Mucosa of rectum (tissue), 2 donors: ENCODE measurements around the gene IFNAR1.
A peak's percentile ranks its signal among the peaks of the same experiment; 100 is the strongest.

ENCODE experiments used
- H3K27ac ChIP-seq, 2 donors: one replicate each; pipeline ENCODE4 v1.7.0; 2013; ENCODE audit warnings: inconsistent platforms in 2 of 2, low read depth in 2 of 2, low read length in 2 of 2
- H3K27me3 ChIP-seq, 2 donors: one replicate each; pipeline ENCODE4 v1.7.0; 2013; ENCODE audit warnings: low read length in 2 of 2; ENCODE audit not compliant: control insufficient read depth in 2 of 2, insufficient read depth in 2 of 2
- H3K36me3 ChIP-seq, 2 donors: one replicate each; pipeline ENCODE4 v1.7.0; 2013; ENCODE audit warnings: low read length in 2 of 2; ENCODE audit not compliant: control insufficient read depth in 2 of 2, insufficient read depth in 2 of 2
- H3K4me1 ChIP-seq, 2 donors: one replicate each; pipeline ENCODE4 v1.7.0; 2013; ENCODE audit warnings: low read length in 2 of 2, mild to moderate bottlenecking in 1 of 2; ENCODE audit not compliant: control insufficient read depth in 2 of 2, insufficient read depth in 2 of 2
- H3K4me3 ChIP-seq, 2 donors: one replicate each; pipeline ENCODE4 v1.7.0; 2013; ENCODE audit warnings: low read length in 2 of 2
- H3K9ac ChIP-seq, 2 donors: one replicate each; pipeline ENCODE4 v1.7.0; 2013; ENCODE audit warnings: low read length in 2 of 2, low read depth in 1 of 2, mild to moderate bottlenecking in 1 of 2
- H3K9me3 ChIP-seq, 2 donors: one replicate each; pipeline ENCODE4 v1.7.0; 2013; ENCODE audit warnings: low read length in 2 of 2; ENCODE audit not compliant: control insufficient read depth in 2 of 2
- donor health status: healthy.
- donor health status: Normal muscosa, but diverticular disease.

IFNAR1 gene

GRCh38 chr21:33305344-33305671 is 19.5 kb upstream of the IFNAR1 start:
- H3K36me3 ChIP-seq: no peaks in the 10 kb centered on the region
- no peak overlapping the region for H3K9ac ChIP-seq
- H3K9me3 ChIP-seq: no peaks in the 10 kb centered on the region
- no peak overlapping the region for H3K4me3 ChIP-seq
- no peaks in the 10 kb centered on the region for H3K27me3 ChIP-seq
- H3K4me1 ChIP-seq: peaks cover 15 to 17% of the 10 kb centered on the region in 2 donors
- no peak overlapping the region for H3K27ac ChIP-seq

GRCh38 chr21:33305938-33306337 is 18.8 kb upstream of the IFNAR1 start:
- Histone ChIP-seq H3K4me3 (no peak overlapping the region), H3K9ac (no peak overlapping the region), H3K36me3 (no peaks in the 10 kb centered on the region), H3K9me3 (no peaks in the 10 kb centered on the region), H3K27me3 (no peaks in the 10 kb centered on the region), H3K27ac (no peak overlapping the region), H3K4me1 (peaks cover 8 to 11% of the 10 kb centered on the region in 2 donors)

GRCh38 chr21:33308586-33309490 is 15.9 kb upstream of the IFNAR1 start:
- Histone ChIP-seq H3K4me1 (no peaks in the 10 kb centered on the region), H3K27ac (peak overlapping the region in 1 of 2 donors; percentile 13)

GRCh38 chr21:33309778-33310177 is 15.0 kb upstream of the IFNAR1 start:
- Histone ChIP-seq H3K9ac (no peak overlapping the region), H3K4me1 (no peaks in the 10 kb centered on the region), H3K27me3 (no peaks in the 10 kb centered on the region), H3K9me3 (no peaks in the 10 kb centered on the region), H3K27ac (no peak overlapping the region), H3K36me3 (no peaks in the 10 kb centered on the region), H3K4me3 (no peak overlapping the region)

More at GRCh38 chr21:33308586-33309490, 15.9 kb upstream of the IFNAR1 start:
- no peaks in the 10 kb centered on the region for H3K27me3 ChIP-seq
- H3K4me3 ChIP-seq: no peak overlapping the region
- H3K9ac ChIP-seq: no peak overlapping the region
- H3K9me3 ChIP-seq: no peaks in the 10 kb centered on the region
- no peaks in the 10 kb centered on the region for H3K36me3 ChIP-seq

GRCh38 chr21:33312121-33312520 is 12.6 kb upstream of the IFNAR1 start:
- H3K27ac ChIP-seq: no peak overlapping the region
- no peaks in the 10 kb centered on the region for H3K36me3 ChIP-seq
- H3K4me3 ChIP-seq: no peak overlapping the region
- H3K4me1 ChIP-seq: no peaks in the 10 kb centered on the region
- no peaks in the 10 kb centered on the region for H3K27me3 ChIP-seq
- H3K9me3 ChIP-seq: no peaks in the 10 kb centered on the region
- H3K9ac ChIP-seq: no peak overlapping the region

GRCh38 chr21:33313183-33313582 is 11.6 kb upstream of the IFNAR1 start:
- Histone ChIP-seq H3K27ac (no peak overlapping the region), H3K36me3 (no peaks in the 10 kb centered on the region), H3K4me3 (no peak overlapping the region), H3K9me3 (no peaks in the 10 kb centered on the region), H3K27me3 (no peaks in the 10 kb centered on the region), H3K4me1 (no peaks in the 10 kb centered on the region), H3K9ac (no peak overlapping the region)

- Histone ChIP-seq H3K4me1 (no peaks in the 10 kb centered on the region), H3K9me3 (no peaks in the 10 kb centered on the region), H3K36me3 (no peaks in the 10 kb centered on the region), H3K9ac (no peak overlapping the region), H3K27me3 (no peaks in the 10 kb centered on the region), H3K27ac (no peak overlapping the region), H3K4me3 (no peak overlapping the region)
Observed at GRCh38 chr21:33313611-33314010, 11.2 kb upstream of the IFNAR1 start.

GRCh38 chr21:33314111-33314510 is 10.7 kb upstream of the IFNAR1 start:
- H3K36me3 ChIP-seq: no peaks in the 10 kb centered on the region
- no peaks in the 10 kb centered on the region for H3K9me3 ChIP-seq
- no peak overlapping the region for H3K4me3 ChIP-seq
- H3K9ac ChIP-seq: no peak overlapping the region
- H3K27me3 ChIP-seq: no peaks in the 10 kb centered on the region
- no peaks in the 10 kb centered on the region for H3K4me1 ChIP-seq
- no peak overlapping the region for H3K27ac ChIP-seq

GRCh38 chr21:33315946-33316710 is 8.6 kb upstream of the IFNAR1 start:
- H3K27me3 ChIP-seq: no peaks in the 10 kb centered on the region
- H3K9me3 ChIP-seq: no peaks in the 10 kb centered on the region
- no peaks in the 10 kb centered on the region for H3K4me1 ChIP-seq
- H3K9ac ChIP-seq: no peak overlapping the region
- no peak overlapping the region for H3K4me3 ChIP-seq
- H3K36me3 ChIP-seq: no peaks in the 10 kb centered on the region
- no peak overlapping the region for H3K27ac ChIP-seq

- H3K27ac ChIP-seq: no peak overlapping the region
Observed at GRCh38 chr21:33317145-33317544, 7.6 kb upstream of the IFNAR1 start.

More at GRCh38 chr21:33317145-33317544, 7.6 kb upstream of the IFNAR1 start:
- Histone ChIP-seq H3K4me3 (no peak overlapping the region), H3K4me1 (no peaks in the 10 kb centered on the region), H3K9ac (no peak overlapping the region), H3K9me3 (no peaks in the 10 kb centered on the region), H3K36me3 (no peaks in the 10 kb centered on the region), H3K27me3 (no peaks in the 10 kb centered on the region)
